ENCODE measurements around the gene COPS9. TPM values are rescaled to one million over a fixed set of nuclear protein-coding genes. Genes with fewer than 3 reads are reported as not detected.
A peak's percentile ranks its signal among the peaks of the same experiment; 100 is the strongest.

The COPS9 gene
- total and polyA plus RNA-seq, 2 donors (not counting 1 experiment from before 2014, with no cell fraction given), result 104 to 176 TPM

DNA sequence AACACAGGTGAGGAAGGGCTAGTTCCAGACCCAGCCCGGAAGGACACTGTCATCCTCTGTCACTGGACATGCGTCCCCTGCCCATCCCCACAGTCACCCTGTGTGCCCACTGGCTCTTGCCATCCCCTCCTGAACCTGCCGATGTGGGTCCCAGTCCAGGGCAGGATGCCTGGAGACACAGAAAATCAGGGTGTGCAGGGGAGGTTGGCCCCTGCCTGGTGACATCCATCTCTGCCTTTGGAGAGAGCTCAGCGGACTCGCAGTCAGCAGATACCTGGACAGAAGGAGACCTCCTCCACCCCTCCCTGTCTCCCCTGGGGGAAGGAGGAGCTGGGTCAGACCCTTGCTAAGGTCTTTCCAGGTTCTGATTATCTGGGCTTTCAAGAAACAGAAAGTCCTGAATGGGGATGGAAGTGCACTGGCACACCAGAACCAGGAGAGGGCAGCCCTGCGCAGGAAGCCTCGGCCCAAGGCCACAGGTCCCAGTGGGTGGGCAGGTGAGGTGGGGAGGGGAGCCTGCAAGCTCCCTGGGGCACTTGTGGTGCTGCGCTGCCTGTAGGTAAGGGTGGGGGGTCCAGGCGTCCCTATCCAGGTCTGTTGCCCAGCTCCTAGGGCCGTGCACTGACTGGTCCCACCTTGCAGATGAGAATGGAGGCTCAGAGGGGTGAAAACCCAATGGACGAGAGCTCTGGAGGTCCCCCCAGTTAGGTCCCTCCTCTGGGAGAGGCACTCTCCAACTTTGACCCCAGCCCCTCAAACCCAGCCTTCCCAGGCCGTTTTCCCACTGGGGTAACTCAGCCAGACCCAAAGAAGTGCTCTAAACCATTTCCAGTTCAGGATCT, 14.1 kb upstream of the COPS9 start:
- Histone ChIP-seq H3K4me2 (ENCODE audit: extremely low read depth, insufficient read depth, low read length) (no peak overlapping the region), H3K27me3 (ENCODE audit: control insufficient read depth, insufficient read depth, low read length) (peaks cover 5% of the 10 kb centered on the region), H3K79me2 (ENCODE audit: control insufficient read depth, insufficient read depth, low read length) (no peaks in the 10 kb centered on the region), H3K36me3 (ENCODE audit: control insufficient read depth, insufficient read depth, low read length) (no peaks in the 10 kb centered on the region), H3K4me3 (replicated peaks in 1 of 4; ENCODE audit: control extremely low read depth in 1 of 4, insufficient read depth in 1 of 4, low read depth in 3 of 4, low read length in 4 of 4) (no peak overlapping the region), H3K27ac (ENCODE audit: insufficient read depth, low read length) (no peak overlapping the region), H4K20me1 (ENCODE audit: control insufficient read depth, extremely low read depth, insufficient read depth, low read length) (no peaks in the 10 kb centered on the region), H2AFZ (ENCODE audit: low read length) (no peak overlapping the region), H3K9ac (ENCODE audit: insufficient read depth, low read length) (no peak overlapping the region), H3K4me1 (ENCODE audit: control insufficient read depth, extremely low read depth, insufficient read depth, low read length) (no peaks in the 10 kb centered on the region), H3K9me3 (ENCODE audit: control insufficient read depth, insufficient read depth, low read depth, low read length) (peaks cover 1% of the 10 kb centered on the region)
- DNase-seq (ENCODE audit: low read depth in 2 of 2), result peak; percentile 12 to 20
- TF ChIP-seq CTCF (conservative IDR thresholded peaks at IDR 0.05 in 1 of 2, IDR thresholded peaks at IDR 0.05 in 1 of 2; ENCODE audit: low read depth in 1 of 2, low read length in 2 of 2) (peak; percentile 75 to 82), EZH2 (IDR thresholded peaks at IDR 0.05; ENCODE audit: low read length, missing control alignments) (no peak)

GRCh38 chr2:240147911-240148587, 11.9 kb upstream of the COPS9 start:
- Histone ChIP-seq H3K4me2 (ENCODE audit: extremely low read depth, insufficient read depth, low read length) (no peak overlapping the region), H3K27me3 (ENCODE audit: control insufficient read depth, insufficient read depth, low read length) (no peaks in the 10 kb centered on the region), H2AFZ (ENCODE audit: low read length) (no peak overlapping the region), H3K4me1 (ENCODE audit: control insufficient read depth, extremely low read depth, insufficient read depth, low read length) (no peaks in the 10 kb centered on the region), H3K4me3 (replicated peaks in 1 of 4; ENCODE audit: control extremely low read depth in 1 of 4, insufficient read depth in 1 of 4, low read depth in 3 of 4, low read length in 4 of 4) (no peak overlapping the region), H3K27ac (ENCODE audit: insufficient read depth, low read length) (no peak overlapping the region), H4K20me1 (ENCODE audit: control insufficient read depth, extremely low read depth, insufficient read depth, low read length) (no peaks in the 10 kb centered on the region), H3K79me2 (ENCODE audit: control insufficient read depth, insufficient read depth, low read length) (no peaks in the 10 kb centered on the region), H3K9me3 (ENCODE audit: control insufficient read depth, insufficient read depth, low read depth, low read length) (peaks cover 1% of the 10 kb centered on the region), H3K9ac (ENCODE audit: insufficient read depth, low read length) (no peak overlapping the region), H3K36me3 (ENCODE audit: control insufficient read depth, insufficient read depth, low read length) (no peaks in the 10 kb centered on the region)
- no peak for DNase-seq (ENCODE audit: low read depth in 2 of 2)
- TF ChIP-seq CTCF (conservative IDR thresholded peaks at IDR 0.05 in 1 of 2, IDR thresholded peaks at IDR 0.05 in 1 of 2; ENCODE audit: low read depth in 1 of 2, low read length in 2 of 2) (no peak), EZH2 (IDR thresholded peaks at IDR 0.05; ENCODE audit: low read length, missing control alignments) (no peak)

DNA sequence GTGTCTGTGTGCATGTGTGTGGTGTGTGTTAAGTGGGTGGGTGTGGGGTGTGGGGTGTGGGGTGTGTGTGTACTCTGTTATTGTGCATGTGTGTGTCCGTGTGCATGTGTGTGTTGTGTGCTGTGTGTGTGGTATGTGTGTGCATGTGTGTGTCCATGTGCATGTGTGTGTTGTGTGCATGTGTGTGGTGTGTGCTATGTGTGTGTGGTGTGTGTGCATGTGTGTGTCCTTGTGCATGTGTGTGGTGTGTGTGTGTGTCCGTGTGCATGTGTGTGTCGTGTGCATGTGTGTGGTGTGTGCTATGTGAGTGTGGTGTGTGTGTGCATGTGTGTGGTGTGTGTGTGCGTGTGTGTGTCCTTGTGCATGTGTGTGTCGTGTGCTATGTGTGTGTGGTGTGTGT, 11.3 kb upstream of the COPS9 start:
- TF ChIP-seq CTCF (conservative IDR thresholded peaks at IDR 0.05 in 1 of 2, IDR thresholded peaks at IDR 0.05 in 1 of 2; ENCODE audit: low read depth in 1 of 2, low read length in 2 of 2), result no peak
- no peak for TF ChIP-seq EZH2 (IDR thresholded peaks at IDR 0.05; ENCODE audit: low read length, missing control alignments)
- no peaks in the 10 kb centered on the region for H3K79me2 ChIP-seq (ENCODE audit: control insufficient read depth, insufficient read depth, low read length)
- H3K9me3 ChIP-seq (ENCODE audit: control insufficient read depth, insufficient read depth, low read depth, low read length), result peaks cover 1% of the 10 kb centered on the region
- H3K4me2 ChIP-seq (ENCODE audit: extremely low read depth, insufficient read depth, low read length), result no peak overlapping the region
- H4K20me1 ChIP-seq (ENCODE audit: control insufficient read depth, extremely low read depth, insufficient read depth, low read length), result no peaks in the 10 kb centered on the region
- H3K27me3 ChIP-seq (ENCODE audit: control insufficient read depth, insufficient read depth, low read length), result no peaks in the 10 kb centered on the region
- no peak overlapping the region for H2AFZ ChIP-seq (ENCODE audit: low read length)
- no peak overlapping the region for H3K4me3 ChIP-seq (replicated peaks in 1 of 4; ENCODE audit: control extremely low read depth in 1 of 4, insufficient read depth in 1 of 4, low read depth in 3 of 4, low read length in 4 of 4)
- H3K36me3 ChIP-seq (ENCODE audit: control insufficient read depth, insufficient read depth, low read length), result no peaks in the 10 kb centered on the region
- H3K27ac ChIP-seq (ENCODE audit: insufficient read depth, low read length), result no peak overlapping the region
- H3K4me1 ChIP-seq (ENCODE audit: control insufficient read depth, extremely low read depth, insufficient read depth, low read length), result no peaks in the 10 kb centered on the region
- no peak for DNase-seq (ENCODE audit: low read depth in 2 of 2)
- no peak overlapping the region for H3K9ac ChIP-seq (ENCODE audit: insufficient read depth, low read length)

All from fibroblast of lung (primary cell).